Stomach smooth muscle (tissue), 2 donors: ENCODE measurements around the gene PRKD3.
A peak's percentile ranks its signal among the peaks of the same experiment; 100 is the strongest.

Experiments
- H3K27ac ChIP-seq: one replicate; pipeline ENCODE4 v1.7.0; 2013; ENCODE audit warnings: mild to moderate bottlenecking, low read length, inconsistent platforms
- H3K27me3 ChIP-seq, 2 donors: one replicate each; pipeline ENCODE4 v1.7.0; 2013; ENCODE audit warnings: low read length in 2 of 2; ENCODE audit not compliant: insufficient read depth in 2 of 2, control insufficient read depth in 1 of 2
- H3K36me3 ChIP-seq, 2 donors: one replicate each; pipeline ENCODE4 v1.7.0; 2013; ENCODE audit warnings: low read length in 2 of 2; ENCODE audit not compliant: control insufficient read depth in 2 of 2, insufficient read depth in 2 of 2
- H3K4me1 ChIP-seq: one replicate; pipeline ENCODE4 v1.7.0; 2013; ENCODE audit warnings: low read length; ENCODE audit not compliant: control insufficient read depth, insufficient read depth
- H3K4me3 ChIP-seq, 2 donors: one replicate each; pipeline ENCODE4 v1.7.0; 2013; ENCODE audit warnings: low read length in 2 of 2
- H3K9ac ChIP-seq, 2 donors: one replicate each; pipeline ENCODE4 v1.7.0; 2013; ENCODE audit warnings: low read length in 2 of 2, mild to moderate bottlenecking in 1 of 2
- H3K9me3 ChIP-seq, 2 donors: one replicate each; pipeline ENCODE4 v1.7.0; 2013; ENCODE audit warnings: low read length in 2 of 2; ENCODE audit not compliant: control insufficient read depth in 2 of 2
- donor health status: healthy.
- donor health status: Pancreatic carcinoma.

PRKD3 gene

DNA sequence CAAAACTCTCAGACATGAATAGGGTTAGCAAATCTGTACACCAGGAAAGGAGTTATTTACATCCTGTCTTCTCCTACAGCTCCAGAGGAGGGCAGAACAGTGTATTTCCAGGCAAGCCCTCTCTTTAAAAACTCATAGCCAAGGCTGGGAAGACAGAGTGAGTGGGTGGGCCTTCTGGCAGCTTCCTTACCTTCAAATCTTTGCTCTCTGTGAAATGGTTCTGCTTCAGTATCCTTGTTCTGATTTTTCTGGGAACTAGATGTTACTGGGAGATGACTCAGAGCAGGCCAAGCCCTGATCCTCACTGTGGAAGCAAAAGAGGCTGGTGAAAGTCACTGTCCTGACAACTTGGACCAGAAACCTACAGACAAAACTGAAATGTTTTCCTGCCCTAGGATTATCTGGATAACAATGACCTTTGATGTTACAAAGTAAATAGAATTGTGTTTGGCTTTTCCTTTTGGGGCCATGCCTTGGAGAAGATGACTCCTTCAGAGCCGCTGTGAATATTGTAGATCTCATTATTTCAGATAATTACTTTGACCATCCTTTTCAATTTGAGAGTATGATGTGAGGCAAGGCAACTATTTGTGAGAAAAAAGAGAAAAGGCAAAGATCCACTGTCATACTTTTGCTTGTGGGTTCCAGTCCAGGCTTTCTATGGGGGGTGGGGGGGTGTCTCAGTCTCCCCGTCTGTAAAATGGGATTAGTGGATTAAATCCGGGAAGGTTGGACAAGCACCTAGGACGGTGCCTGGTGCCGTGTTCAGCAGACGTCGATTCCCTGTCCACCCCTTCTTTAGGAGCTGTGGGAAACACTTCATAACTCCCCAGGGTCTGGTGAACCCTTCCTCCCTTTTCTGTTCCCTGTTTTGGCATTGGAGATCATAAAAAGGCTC lies 19.2 kb upstream of the PRKD3 start:
- no peaks in the 10 kb centered on the region for H3K27me3 ChIP-seq
- H3K4me1 ChIP-seq: peaks cover 10% of the 10 kb centered on the region
- peak overlapping the region in 1 of 2 donors; percentile 65 for H3K9ac ChIP-seq
- H3K4me3 ChIP-seq: peak overlapping the region; percentile 73 to 81
- H3K27ac ChIP-seq: no peak overlapping the region
- H3K9me3 ChIP-seq: no peaks in the 10 kb centered on the region
- H3K36me3 ChIP-seq: no peaks in the 10 kb centered on the region

GRCh38 chr2:37342591-37343220 lies 18.1 kb upstream of the PRKD3 start:
- H3K36me3 ChIP-seq: no peaks in the 10 kb centered on the region
- peaks cover 10% of the 10 kb centered on the region for H3K4me1 ChIP-seq
- H3K27ac ChIP-seq: no peak overlapping the region

DNA sequence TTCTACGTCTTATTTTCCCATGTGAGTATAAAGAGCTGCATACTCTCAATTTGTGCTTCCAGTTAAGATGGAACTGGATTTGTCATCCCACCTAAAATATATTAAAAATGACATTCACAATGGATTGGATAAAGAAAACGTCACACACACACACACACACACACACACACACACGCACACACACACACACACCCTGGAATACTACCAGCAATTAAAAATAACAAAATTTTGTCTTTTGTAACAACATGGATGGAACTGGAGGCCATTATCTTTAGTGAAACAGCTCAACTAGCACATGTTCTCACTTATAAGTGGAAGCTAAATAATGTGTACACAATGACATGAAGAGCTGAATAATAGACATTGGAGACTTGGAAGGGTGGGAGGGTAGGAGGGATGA lies 16.0 kb upstream of the PRKD3 start:
- no peak overlapping the region for H3K27ac ChIP-seq
- H3K36me3 ChIP-seq: no peaks in the 10 kb centered on the region
- peaks cover 10% of the 10 kb centered on the region for H3K4me1 ChIP-seq
- no peaks in the 10 kb centered on the region for H3K27me3 ChIP-seq
- H3K9ac ChIP-seq: no peak overlapping the region
- H3K9me3 ChIP-seq: no peaks in the 10 kb centered on the region
- H3K4me3 ChIP-seq: no peak overlapping the region

More at GRCh38 chr2:37342591-37343220, 18.1 kb upstream of the PRKD3 start:
- H3K9me3 ChIP-seq: no peaks in the 10 kb centered on the region
- no peak overlapping the region for H3K9ac ChIP-seq
- no peaks in the 10 kb centered on the region for H3K27me3 ChIP-seq
- no peak overlapping the region for H3K4me3 ChIP-seq

GRCh38 chr2:37338933-37339332 lies 14.3 kb upstream of the PRKD3 start:
- H3K27me3 ChIP-seq: no peaks in the 10 kb centered on the region
- H3K27ac ChIP-seq: no peak overlapping the region
- H3K36me3 ChIP-seq: no peaks in the 10 kb centered on the region
- no peaks in the 10 kb centered on the region for H3K4me1 ChIP-seq
- H3K9me3 ChIP-seq: no peaks in the 10 kb centered on the region
- no peak overlapping the region for H3K4me3 ChIP-seq
- H3K9ac ChIP-seq: no peak overlapping the region

DNA sequence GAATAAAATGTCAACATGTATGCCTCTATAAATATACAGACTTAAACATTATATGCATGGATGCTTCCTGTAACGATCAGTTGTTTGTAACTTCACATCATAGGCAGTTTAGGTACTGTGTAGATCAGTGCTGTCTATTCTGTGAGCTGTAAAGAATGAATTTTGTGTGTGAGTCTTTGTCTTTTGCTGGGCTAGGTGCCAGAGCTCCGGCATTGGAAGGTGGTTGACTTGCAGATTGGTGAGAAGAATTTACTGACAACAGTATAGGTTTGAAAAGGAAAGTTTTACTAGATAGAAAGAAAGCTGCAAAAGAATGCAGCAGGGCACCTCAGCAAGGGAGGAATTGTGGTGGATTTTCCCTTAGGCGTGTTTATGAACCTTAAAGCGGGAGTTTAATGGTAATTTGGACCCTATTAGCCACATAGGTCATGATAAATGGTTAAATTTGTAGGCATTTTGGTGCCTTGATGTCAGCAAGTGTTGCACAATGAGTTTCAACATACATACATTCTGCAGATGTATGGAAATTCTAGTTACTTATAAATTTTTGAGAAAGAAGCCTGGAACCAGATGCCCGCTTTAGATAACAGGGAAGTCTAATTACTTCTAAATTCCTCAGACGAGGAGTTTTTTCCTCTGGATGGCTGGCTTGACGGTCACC lies 13.1 kb upstream of the PRKD3 start:
- Histone ChIP-seq H3K36me3 (no peaks in the 10 kb centered on the region), H3K27ac (no peak overlapping the region), H3K9ac (no peak overlapping the region), H3K27me3 (no peaks in the 10 kb centered on the region), H3K4me3 (no peak overlapping the region), H3K4me1 (no peaks in the 10 kb centered on the region), H3K9me3 (no peaks in the 10 kb centered on the region)

GRCh38 chr2:37335604-37336003 lies 11.0 kb upstream of the PRKD3 start:
- H3K4me1 ChIP-seq: no peaks in the 10 kb centered on the region
- no peaks in the 10 kb centered on the region for H3K27me3 ChIP-seq
- no peaks in the 10 kb centered on the region for H3K36me3 ChIP-seq
- H3K9ac ChIP-seq: no peak overlapping the region
- H3K27ac ChIP-seq: no peak overlapping the region
- H3K9me3 ChIP-seq: no peaks in the 10 kb centered on the region
- H3K4me3 ChIP-seq: no peak overlapping the region

DNA sequence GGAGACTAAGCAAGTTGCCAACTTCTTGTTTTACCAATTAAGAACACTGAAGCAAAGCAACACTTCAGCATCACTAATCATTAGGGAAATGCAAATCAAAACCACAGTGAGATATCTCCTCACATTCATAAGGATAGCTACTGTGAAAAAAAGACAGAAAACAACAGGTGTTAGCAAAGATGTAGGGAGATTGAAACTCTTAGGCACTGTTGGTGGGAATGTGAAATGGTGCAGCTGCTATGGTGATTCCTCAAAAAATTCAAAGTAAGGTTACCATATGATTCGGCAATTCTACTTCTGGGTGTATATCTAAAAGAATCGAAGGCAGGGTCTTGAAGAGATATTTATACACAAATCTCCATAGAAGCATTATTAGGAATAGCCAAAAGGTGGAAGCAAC lies 8.6 kb upstream of the PRKD3 start:
- Histone ChIP-seq H3K36me3 (no peaks in the 10 kb centered on the region), H3K9me3 (no peaks in the 10 kb centered on the region), H3K9ac (no peak overlapping the region), H3K4me1 (no peaks in the 10 kb centered on the region), H3K27me3 (no peaks in the 10 kb centered on the region), H3K4me3 (no peak overlapping the region), H3K27ac (no peak overlapping the region)

GRCh38 chr2:37332560-37332959 lies 7.9 kb upstream of the PRKD3 start:
- H3K27ac ChIP-seq: no peak overlapping the region
- H3K9ac ChIP-seq: no peak overlapping the region
- H3K9me3 ChIP-seq: no peaks in the 10 kb centered on the region
- H3K4me1 ChIP-seq: no peaks in the 10 kb centered on the region
- no peak overlapping the region for H3K4me3 ChIP-seq
- H3K27me3 ChIP-seq: no peaks in the 10 kb centered on the region
- H3K36me3 ChIP-seq: no peaks in the 10 kb centered on the region

DNA sequence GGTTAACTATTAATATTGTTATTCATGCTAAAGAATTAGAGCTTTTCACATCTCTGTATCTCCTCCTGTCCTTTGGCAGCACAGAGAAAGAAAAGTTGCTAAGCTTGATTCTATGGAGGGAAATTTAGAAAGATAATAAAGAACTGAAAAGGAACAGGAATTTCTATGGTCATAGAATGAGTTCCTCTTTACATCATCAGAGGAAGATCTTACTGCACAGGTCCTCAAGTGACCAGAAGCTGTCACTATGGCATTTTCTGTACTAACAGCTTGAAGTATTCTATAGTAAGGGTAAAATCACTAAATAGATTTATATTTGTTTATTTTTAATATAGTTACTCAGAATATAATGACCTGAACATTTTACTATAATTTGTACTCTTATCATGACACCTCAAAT lies 6.0 kb upstream of the PRKD3 start:
- no peaks in the 10 kb centered on the region for H3K9me3 ChIP-seq
- H3K27ac ChIP-seq: no peak overlapping the region
- H3K4me1 ChIP-seq: peaks cover 2% of the 10 kb centered on the region
- H3K36me3 ChIP-seq: no peaks in the 10 kb centered on the region
- no peak overlapping the region for H3K4me3 ChIP-seq
- H3K27me3 ChIP-seq: no peaks in the 10 kb centered on the region
- H3K9ac ChIP-seq: no peak overlapping the region

DNA sequence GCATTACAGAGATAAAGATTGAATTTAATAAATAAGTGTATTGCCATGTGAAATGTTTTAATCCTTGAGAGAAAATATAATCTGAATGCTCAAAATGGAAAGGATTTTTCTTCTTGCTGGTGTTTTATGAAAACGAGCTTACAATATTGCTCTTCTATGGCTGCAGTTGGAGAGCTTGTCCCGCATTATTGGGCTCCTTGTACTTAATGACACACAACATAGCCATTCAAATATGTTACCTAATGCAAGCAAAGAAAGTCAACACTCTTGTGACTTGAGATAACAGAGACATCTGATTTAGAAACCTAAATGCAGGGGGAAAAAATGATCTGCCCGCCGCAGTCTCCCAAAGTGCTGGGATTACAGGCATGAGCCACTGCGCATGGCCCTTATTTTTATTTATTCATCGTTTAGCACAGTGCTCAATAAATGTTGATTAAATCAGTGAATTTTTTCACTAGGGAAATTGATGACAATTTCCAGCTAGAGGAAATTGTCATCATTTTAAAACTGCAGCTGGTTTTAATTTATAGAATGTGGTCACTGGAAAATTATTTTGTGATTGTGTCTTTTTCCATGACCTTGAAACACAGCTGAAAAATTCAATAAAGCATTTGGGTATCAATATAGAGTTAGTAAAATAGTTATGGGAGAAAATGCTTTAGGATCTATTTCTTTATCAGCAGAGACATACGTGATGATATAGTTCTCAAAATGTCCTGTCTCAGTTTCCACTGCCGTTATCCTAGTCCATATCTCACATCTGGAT lies 2.4 kb upstream of the PRKD3 start:
- Histone ChIP-seq H3K9ac (peak overlapping the region in 1 of 2 donors; percentile 28), H3K27ac (no peak overlapping the region), H3K9me3 (no peaks in the 10 kb centered on the region), H3K36me3 (no peaks in the 10 kb centered on the region), H3K4me1 (peaks cover 4% of the 10 kb centered on the region), H3K27me3 (no peaks in the 10 kb centered on the region), H3K4me3 (no peak overlapping the region)
